Stimulated activated naive CD8-positive, alpha-beta T cell treated with anti-CD3 and anti-CD28 coated beads, Interleukin-15, amount 100 ng/mL, for 72 hours (primary cell): Measurements from ENCODE around the gene KIDINS220.

Source experiments
- ATAC-seq: fragments of 150-1000 bp; cut with Tn5 transposase; 2 replicates; pipeline ENCODE4 v1.10.0; 2021; ENCODE audit warnings: mild to moderate bottlenecking, moderate library complexity
- DNase-seq, 2 donors: peaks; one replicate each; pipeline ENCODE4 v3.0.0; 2021 to 2022
- H3K27ac Mint-ChIP-seq, 2 donors: one replicate each; pipeline ENCODE4 v1.8.0; 2022; ENCODE audit warnings: mild to moderate bottlenecking in 2 of 2, mixed read lengths in 2 of 2, moderate library complexity in 2 of 2
- H3K27me3 Mint-ChIP-seq: one replicate; pipeline ENCODE4 v1.8.0; 2022; ENCODE audit warnings: mixed read lengths
- H3K4me1 Mint-ChIP-seq: one replicate; pipeline ENCODE4 v1.8.0; 2022; ENCODE audit warnings: mild to moderate bottlenecking, mixed read lengths
- H3K4me3 Mint-ChIP-seq, 2 donors: one replicate each; pipeline ENCODE4 v1.8.0; 2022; ENCODE audit warnings: mild to moderate bottlenecking in 2 of 2, mixed read lengths in 2 of 2, moderate library complexity in 1 of 2
- H3K9me3 Mint-ChIP-seq, 2 donors: one replicate each; pipeline ENCODE4 v1.8.0; 2022; ENCODE audit warnings: mixed read lengths in 2 of 2

The KIDINS220 gene

DNA sequence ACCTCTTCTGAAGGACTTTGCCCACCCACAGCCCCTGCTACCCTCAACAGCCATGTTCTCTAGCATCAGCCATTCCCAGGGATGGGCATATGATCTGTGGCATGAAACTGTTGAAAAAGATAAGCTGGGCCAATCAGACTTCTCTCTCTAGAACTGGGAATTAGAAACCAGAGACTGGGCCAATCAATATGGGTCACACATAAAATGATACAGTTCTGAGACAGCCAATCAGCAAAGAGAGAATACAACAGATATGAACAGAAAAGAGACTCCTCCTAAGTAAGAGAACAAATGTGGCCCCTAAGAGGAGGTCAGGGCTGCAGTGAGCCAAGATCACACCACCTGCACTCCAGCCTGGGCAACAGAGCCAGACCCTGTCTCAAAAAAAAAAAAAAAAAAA, 2.1 kb downstream of the KIDINS220 start:
- H3K27ac Mint-ChIP-seq = no peak overlapping the region
- no peaks in the 10 kb centered on the region for H3K27me3 Mint-ChIP-seq
- H3K4me3 Mint-ChIP-seq = peak overlapping the region; percentile 49 to 97
- DNase-seq (no peak), ATAC-seq (no peak)
- H3K4me1 Mint-ChIP-seq = peaks cover 61% of the 10 kb centered on the region
- H3K9me3 Mint-ChIP-seq = no peaks in the 10 kb centered on the region

DNA sequence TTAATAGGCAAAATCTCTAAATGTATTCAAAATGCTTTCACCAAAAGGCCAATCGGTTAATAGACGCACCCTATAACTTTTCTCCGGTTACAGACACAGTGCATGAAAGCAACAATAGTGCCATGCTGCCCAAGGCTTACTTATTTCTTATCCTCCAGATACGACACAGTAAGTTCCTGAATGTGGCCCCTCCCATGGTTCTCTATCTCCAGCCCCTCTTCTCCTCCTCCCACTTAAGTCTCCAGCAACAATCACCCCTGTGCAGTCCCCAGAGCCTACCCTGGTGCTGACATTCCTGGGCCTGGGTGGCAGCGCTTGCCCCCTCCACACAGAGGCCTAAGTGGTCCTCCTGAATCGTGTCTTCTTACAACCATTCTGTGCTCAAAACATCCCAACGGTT, 3.6 kb downstream of the KIDINS220 start:
- DNase-seq (no peak), ATAC-seq (no peak)
- Mint-ChIP-seq H3K4me1 (peaks cover 70% of the 10 kb centered on the region), H3K27me3 (no peaks in the 10 kb centered on the region), H3K4me3 (no peak overlapping the region), H3K27ac (no peak overlapping the region), H3K9me3 (no peaks in the 10 kb centered on the region)

DNA sequence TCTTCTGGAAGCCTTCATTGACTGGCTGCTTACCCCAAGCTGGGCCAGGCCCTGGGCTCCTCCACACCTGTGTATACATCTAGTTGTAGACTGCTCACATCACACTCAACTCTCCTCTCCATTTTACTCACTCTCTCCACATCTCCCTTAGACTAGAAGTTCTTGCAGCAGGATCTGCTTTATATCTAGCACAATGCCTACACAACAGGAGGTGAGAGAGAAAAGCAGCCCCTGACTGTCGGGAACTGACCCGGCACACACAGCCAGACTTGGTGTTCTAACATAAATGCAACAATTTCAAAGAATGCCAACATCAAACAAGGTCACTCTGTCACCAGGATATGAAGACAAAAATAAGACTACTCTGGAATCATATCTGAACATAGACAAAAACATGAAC, 5.9 kb downstream of the KIDINS220 start:
- Mint-ChIP-seq H3K4me3 (no peak overlapping the region), H3K27ac (no peak overlapping the region), H3K9me3 (no peaks in the 10 kb centered on the region), H3K4me1 (peaks cover 70% of the 10 kb centered on the region), H3K27me3 (no peaks in the 10 kb centered on the region)
- ATAC-seq (no peak), DNase-seq (no peak)

DNA sequence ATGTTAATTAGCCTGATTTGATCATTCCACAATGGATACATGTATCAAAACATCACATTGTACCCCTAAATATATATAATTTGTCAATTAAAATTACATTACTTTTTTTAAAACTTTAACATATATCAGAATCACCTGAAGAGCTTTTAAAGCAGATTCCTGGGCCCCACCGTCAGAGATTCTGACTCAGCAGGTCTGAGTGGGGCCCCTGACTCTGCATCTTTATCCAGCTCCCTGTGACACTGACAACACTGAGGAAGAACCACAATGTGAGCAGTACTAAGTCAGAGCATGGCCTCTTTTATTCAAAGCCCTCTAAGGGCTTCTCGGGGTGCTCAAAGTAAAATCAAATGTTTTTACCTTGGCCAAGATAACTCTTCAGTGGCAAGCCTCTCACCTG, 9.7 kb downstream of the KIDINS220 start:
- Mint-ChIP-seq H3K4me1 (peaks cover 42% of the 10 kb centered on the region), H3K9me3 (no peaks in the 10 kb centered on the region), H3K27ac (no peak overlapping the region), H3K27me3 (no peaks in the 10 kb centered on the region), H3K4me3 (no peak overlapping the region)
- ATAC-seq (no peak), DNase-seq (no peak)

DNA sequence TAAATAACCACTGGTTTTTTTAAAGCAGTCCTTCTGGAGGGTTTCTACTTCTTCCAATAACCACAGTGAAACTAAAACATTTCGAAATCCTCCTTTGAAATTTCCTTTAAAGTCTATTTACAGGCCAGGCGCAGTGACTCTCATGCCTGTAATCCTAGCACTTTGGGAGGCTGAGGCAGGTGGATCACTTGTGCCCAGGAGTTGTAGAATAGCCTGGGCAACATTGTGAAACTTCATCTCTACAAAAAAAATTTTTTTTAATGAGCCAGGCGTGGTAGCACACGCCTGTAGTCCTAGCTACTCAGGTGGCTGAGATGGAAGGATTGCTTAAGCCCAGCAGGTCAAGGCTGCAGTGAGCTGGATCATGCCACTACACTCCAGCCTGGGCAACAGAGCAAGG, 15.2 kb downstream of the KIDINS220 start:
- Mint-ChIP-seq H3K9me3 (no peaks in the 10 kb centered on the region), H3K27ac (no peak overlapping the region), H3K4me3 (no peak overlapping the region), H3K4me1 (no peaks in the 10 kb centered on the region), H3K27me3 (no peaks in the 10 kb centered on the region)
- DNase-seq (no peak), ATAC-seq (no peak)

DNA sequence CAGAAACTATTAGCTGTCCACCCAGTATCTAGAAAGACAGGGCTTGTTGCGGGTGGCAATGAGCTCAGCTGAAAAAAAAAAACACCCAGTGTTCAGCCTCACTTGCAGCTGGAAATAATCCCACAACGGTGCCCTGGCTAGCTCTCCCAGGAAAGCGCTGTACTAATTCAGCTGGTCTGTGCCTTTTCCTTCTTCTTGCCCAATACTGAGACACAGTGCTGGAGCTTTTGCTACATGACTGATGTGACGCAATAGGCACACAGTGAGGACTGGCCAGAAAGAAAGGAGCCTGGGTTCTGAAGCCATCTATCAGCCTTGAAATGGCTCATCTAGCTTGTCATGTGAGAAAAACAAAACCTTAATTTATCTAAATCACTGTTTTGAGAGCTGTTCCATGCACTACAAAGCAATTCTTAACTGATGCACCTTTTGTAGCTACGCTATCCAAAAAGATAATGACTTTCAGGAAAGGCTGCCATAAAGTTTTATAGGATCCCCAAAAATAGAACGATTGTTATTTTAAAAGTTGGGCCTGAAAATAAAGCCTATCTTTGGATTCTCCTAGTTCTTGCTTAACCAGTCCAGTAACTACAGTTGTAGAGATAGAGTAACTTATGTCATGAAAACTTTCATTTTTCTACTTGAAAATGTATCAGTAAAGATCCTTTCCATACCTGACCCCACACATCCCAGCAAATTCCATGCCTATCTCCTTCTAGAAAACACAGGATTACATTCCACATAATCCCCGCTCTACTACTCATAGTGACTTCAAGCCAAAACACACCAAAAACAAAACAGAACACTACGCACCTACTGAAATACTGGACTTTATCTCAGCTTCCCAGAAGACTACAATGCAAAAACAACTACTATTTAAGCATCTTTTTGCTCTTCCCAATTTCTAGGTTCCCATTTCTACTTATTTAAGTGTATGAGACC, 15.9 kb downstream of the KIDINS220 start:
- no peak overlapping the region for H3K4me3 Mint-ChIP-seq
- no peak overlapping the region for H3K27ac Mint-ChIP-seq

DNA sequence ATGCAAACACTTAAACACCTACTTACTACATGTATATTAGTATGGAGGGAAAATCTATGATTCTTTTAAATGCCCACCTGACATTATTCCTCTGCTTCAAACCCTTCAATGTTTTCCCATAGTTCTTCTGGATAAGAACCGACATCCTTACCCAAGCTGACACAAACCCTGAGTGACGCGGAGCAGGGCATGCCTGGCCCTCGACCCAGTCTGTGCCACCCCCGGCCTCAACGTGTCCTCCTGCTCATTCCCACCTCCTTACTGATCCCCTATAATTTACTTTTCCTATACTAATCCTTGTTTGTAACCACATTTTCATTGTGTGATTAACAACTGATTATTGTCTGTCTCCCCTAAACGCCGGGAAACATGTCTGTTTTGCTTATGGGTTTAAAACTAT, 17.5 kb downstream of the KIDINS220 start:
- H3K4me1 Mint-ChIP-seq = no peaks in the 10 kb centered on the region
- H3K27ac Mint-ChIP-seq = peak overlapping the region in 1 of 2 donors; percentile 21

More for the DNA sequence above, 15.9 kb downstream of the KIDINS220 start:
- DNase-seq = no peak
- Mint-ChIP-seq H3K9me3 (no peaks in the 10 kb centered on the region), H3K27me3 (no peaks in the 10 kb centered on the region), H3K4me1 (no peaks in the 10 kb centered on the region)
- no peak for ATAC-seq

DNA sequence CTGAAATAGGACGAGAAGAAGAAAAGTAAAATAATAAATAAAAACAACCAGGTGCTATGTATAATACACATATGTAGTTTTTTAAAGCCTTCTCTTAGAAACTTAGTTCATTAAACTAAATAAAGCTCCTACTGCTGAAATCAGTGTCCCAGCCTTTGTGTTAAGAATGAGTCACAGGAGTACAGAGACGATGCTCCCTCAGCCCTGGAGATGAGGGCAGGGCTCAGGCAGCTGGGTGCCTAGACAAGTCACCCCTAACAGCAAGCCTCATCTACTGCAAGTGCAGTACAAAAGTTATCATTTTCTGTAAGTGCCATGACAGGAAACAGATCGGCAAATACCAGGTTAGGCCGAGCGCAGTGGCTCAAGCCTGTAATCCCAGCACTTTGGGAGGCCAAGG, 18.2 kb downstream of the KIDINS220 start:
- ATAC-seq = no peak
- no peaks in the 10 kb centered on the region for H3K9me3 Mint-ChIP-seq
- H3K4me1 Mint-ChIP-seq = no peaks in the 10 kb centered on the region

More for the DNA sequence above, 17.5 kb downstream of the KIDINS220 start:
- Mint-ChIP-seq H3K4me3 (no peak overlapping the region), H3K9me3 (no peaks in the 10 kb centered on the region), H3K27me3 (no peaks in the 10 kb centered on the region)
- DNase-seq (no peak), ATAC-seq (no peak)

DNA sequence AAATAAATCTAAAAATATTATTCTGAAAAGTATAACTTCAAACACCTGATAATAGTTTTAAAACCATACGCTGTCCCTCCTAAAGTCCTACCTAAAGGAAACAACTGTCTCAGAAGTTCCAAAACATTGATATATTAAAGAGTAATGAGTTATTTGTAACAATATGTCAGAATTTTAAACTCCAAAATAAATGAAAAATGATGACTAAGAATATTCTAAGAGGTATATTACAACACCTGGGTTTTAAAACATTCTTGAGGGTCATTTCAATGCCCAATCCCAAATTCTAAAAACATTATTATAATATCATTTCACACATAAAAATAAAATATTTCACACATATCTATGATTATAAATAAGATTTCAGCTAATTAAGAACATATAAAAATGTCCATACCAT, 20.2 kb downstream of the KIDINS220 start:
- H3K27ac Mint-ChIP-seq = no peak overlapping the region
- H3K4me1 Mint-ChIP-seq = no peaks in the 10 kb centered on the region
- no peak for ATAC-seq
- H3K4me3 Mint-ChIP-seq = no peak overlapping the region
- H3K9me3 Mint-ChIP-seq = no peaks in the 10 kb centered on the region
- no peak for DNase-seq
- no peaks in the 10 kb centered on the region for H3K27me3 Mint-ChIP-seq

More for the DNA sequence above, 18.2 kb downstream of the KIDINS220 start:
- Mint-ChIP-seq H3K27me3 (no peaks in the 10 kb centered on the region), H3K27ac (peak overlapping the region in 1 of 2 donors; percentile 34), H3K4me3 (no peak overlapping the region)
- DNase-seq = no peak

DNA sequence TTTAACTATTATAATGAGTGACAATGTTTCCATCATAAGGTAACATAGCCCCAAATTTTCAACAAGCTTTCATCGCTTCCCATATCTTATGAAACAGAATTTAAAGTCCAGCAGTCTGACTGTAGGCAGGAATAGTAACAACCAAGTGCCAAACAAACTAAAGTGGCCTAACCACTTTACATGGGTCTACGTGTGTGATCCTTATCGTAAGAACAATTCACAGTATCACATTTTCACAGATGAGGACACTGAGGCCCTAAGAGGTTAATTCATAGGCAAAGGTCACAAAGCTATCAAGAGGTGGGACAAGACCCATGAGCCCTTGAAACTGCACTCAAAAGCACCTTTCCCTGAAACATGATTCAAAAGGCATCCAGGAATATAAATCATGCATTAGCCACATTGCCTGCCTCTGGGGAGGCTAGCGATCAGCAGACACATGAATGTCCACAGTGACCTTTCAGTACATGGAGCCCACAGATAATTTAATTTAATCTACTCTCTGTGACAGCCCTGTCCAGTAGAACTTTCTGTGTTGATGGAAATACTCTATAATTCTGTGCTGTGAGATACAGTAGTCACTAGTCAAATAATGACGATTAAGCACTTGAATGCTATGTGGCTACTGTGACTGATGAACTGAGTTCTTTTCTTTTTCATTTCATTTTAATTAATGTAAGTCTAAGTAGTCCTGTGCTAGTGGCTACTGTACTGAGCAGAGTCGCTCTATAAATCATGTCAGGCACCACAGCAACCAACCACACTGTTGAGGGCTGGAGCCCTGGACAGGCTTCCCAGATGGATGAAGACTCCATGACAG, 30.3 kb downstream of the KIDINS220 start:
- Mint-ChIP-seq H3K9me3 (no peaks in the 10 kb centered on the region), H3K27ac (no peak overlapping the region), H3K4me1 (peaks cover 13% of the 10 kb centered on the region), H3K4me3 (no peak overlapping the region), H3K27me3 (no peaks in the 10 kb centered on the region)
- DNase-seq (no peak), ATAC-seq (no peak)

DNA sequence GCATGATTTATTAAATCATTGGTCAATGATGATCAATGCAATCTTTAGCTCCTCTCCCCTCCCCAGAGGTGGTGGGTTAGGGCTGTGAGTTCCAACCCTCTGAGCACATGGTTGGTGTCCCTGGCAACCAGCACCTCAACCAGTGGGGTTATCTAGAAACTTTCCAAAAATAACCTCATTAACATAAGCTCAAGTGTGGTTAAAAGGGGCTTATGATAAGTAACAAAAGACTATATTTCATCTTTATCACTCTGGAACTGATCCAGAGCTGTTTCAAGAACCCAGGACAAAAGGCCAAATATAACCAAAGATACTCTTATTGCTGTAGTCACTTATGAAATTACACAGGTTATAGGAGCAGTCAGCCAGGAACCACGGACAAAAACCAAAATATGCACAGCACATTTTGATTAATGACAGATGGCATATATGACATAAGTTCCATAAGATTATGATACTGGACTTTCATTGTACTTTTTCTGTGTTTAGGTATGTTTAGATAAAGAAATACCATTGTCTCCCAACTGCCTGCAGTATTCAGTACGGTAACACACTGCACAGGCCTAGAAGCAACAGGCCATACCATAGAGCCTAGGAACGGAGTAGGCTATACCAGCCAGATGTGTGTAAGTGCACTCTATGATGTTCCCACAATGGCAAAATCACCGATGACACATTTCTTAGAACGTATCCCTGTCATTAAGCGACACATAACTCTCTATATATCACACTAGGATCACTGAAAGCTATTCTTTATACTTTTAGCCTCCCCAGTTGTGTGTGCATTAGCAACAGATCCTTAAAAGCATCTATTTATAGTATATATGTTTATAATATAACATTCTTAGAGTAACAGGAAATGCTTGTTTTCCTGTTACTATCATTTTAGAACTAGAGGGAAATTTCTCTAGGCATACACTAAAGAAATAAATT, 31.9 kb downstream of the KIDINS220 start:
- no peak for DNase-seq
- no peaks in the 10 kb centered on the region for H3K9me3 Mint-ChIP-seq
- no peak overlapping the region for H3K27ac Mint-ChIP-seq
- no peak overlapping the region for H3K4me3 Mint-ChIP-seq
- H3K4me1 Mint-ChIP-seq = peaks cover 13% of the 10 kb centered on the region
- ATAC-seq = no peak
- H3K27me3 Mint-ChIP-seq = no peaks in the 10 kb centered on the region

DNA sequence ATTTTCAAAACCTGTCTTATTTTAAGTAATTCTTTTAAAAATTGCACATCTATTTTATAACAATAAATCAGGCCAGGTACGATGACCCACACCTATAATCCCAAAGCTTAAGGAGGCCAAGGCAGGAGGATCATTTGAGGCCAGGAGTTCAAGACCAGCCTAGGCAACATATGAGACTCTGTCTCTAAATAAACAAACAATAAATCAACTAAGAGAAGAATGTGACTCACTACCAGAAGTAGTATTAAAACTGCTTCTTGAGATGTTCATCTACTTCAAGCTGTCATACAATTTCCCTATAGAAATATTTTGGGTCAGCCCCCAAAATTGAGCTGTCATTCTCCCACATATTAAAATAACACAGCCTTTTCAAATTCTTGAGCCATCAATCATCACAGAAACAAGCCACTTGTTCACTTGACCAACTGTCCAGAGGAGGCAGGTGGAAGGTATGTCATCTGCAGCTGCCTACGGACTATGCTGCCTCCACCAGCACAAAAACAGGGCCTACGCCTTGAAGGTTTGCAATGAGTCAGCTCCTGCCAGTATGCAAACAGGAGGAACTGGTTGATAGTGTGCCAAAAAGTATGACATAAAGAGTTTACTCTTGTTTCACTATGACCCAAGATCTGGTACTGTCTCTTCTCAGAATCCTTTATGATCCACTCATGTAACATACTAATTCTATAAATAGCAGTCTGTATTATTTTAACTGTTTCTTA, 33.6 kb downstream of the KIDINS220 start:
- peak; percentile 98 for ATAC-seq
- no peak overlapping the region for H3K4me3 Mint-ChIP-seq
- H3K27ac Mint-ChIP-seq = no peak overlapping the region
- H3K27me3 Mint-ChIP-seq = no peaks in the 10 kb centered on the region
- peak; percentile 39 to 62 for DNase-seq
- H3K9me3 Mint-ChIP-seq = no peaks in the 10 kb centered on the region
- peaks cover 21% of the 10 kb centered on the region for H3K4me1 Mint-ChIP-seq

DNA sequence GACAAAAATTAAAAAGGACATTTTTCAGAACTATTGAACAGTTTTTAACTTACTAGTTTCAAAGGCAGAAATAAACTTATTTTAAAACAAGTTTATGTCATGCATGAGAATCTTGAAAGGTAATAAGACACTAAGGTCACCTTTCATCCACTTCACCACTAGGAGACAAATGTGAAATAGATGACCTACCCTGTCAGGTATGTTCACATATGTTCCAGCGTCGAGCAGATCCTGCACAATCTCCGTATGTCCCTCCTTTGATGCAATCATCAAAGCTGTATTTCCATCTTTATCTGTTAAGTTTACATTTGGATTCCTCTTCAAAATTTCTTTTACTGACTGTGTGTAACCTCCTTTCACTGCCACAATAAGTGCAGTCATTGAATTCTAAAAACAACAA, 34.7 kb downstream of the KIDINS220 start:
- no peak for ATAC-seq
- Mint-ChIP-seq H3K27ac (no peak overlapping the region), H3K27me3 (no peaks in the 10 kb centered on the region), H3K4me1 (peaks cover 24% of the 10 kb centered on the region), H3K4me3 (no peak overlapping the region), H3K9me3 (no peaks in the 10 kb centered on the region)
- DNase-seq = no peak

DNA sequence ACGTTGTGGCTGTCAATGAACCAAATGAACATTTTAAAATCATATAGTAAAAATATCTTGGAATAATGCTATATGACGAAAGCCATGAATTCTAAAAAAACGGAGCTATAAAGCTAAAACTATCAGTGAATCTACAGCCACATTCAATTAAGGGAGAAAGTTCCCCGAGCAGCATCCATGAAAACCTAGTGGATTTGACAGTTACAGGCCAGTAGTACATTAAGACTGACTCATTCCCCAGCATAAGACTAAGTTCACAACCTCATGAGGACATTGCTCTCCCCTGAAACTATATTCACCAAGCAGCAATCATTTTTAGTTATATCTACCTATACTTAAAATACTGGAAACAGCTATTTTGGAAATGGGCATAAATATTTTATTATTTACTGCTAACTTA, 36.6 kb downstream of the KIDINS220 start:
- H3K4me3 Mint-ChIP-seq = no peak overlapping the region
- no peak for ATAC-seq
- H3K27ac Mint-ChIP-seq = no peak overlapping the region
- no peak for DNase-seq
- no peaks in the 10 kb centered on the region for H3K27me3 Mint-ChIP-seq
- no peaks in the 10 kb centered on the region for H3K9me3 Mint-ChIP-seq
- peaks cover 38% of the 10 kb centered on the region for H3K4me1 Mint-ChIP-seq

DNA sequence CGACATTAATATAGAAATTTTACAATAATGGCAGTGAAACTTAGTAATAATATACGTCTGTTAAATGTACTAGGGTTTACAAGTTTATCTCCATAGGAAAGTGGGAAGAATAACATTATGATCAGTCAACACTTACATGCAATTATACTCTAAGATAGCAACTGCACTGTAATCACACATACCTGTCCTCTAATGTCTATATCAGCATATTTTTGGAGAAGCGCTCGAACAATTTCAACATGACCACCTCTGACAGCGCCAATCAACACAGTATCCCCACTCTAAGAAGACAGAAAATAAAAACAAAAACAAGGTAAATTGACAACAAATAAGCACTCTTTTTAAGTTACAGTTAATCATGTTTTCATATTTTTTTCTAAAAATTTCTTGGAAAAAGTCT, 37.2 kb downstream of the KIDINS220 start:
- Mint-ChIP-seq H3K4me1 (peaks cover 37% of the 10 kb centered on the region), H3K27me3 (no peaks in the 10 kb centered on the region), H3K27ac (no peak overlapping the region), H3K4me3 (no peak overlapping the region), H3K9me3 (no peaks in the 10 kb centered on the region)
- DNase-seq (no peak), ATAC-seq (no peak)
